HUDEP-2 (cell line): ENCODE results near the gene BAMBI.

Experiments used
- DNase-seq, 76 experiments: peaks; one replicate each; lab custom pipeline; 2025; ENCODE audit not compliant: unreplicated experiment in 76 of 76; lab: John Stamatoyannopoulos, UW

The BAMBI gene

GRCh38 chr10:28674782-28675181 is 2.5 kb upstream of the BAMBI start:
- DNase-seq: no peak

- DNase-seq: peak in 3 of 76 experiments; percentile 8 to 37 (median 27)
Observed at GRCh38 chr10:28676326-28676967, 874 bp upstream of the BAMBI start.

- DNase-seq: peak in 3 of 76 experiments; percentile 4 to 10 (median 10)
Observed at GRCh38 chr10:28677888-28678686, 766 bp downstream of the BAMBI start.

GRCh38 chr10:28678687-28679457 is 1.6 kb downstream of the BAMBI start:
- peak in 32 of 76 experiments; percentile 2 to 42 (median 10) for DNase-seq

GRCh38 chr10:28679581-28680357 is 2.4 kb downstream of the BAMBI start:
- no peak for DNase-seq

GRCh38 chr10:28680358-28680752 is 3.0 kb downstream of the BAMBI start:
- DNase-seq: no peak

- no peak for DNase-seq
Observed at GRCh38 chr10:28681291-28681763, 4.0 kb downstream of the BAMBI start.

GRCh38 chr10:28681928-28682750 is 4.8 kb downstream of the BAMBI start:
- DNase-seq: peak in 1 of 76 experiments; percentile 16

- no peak for DNase-seq
Observed at GRCh38 chr10:28684157-28684985, 7.0 kb downstream of the BAMBI start.

GRCh38 chr10:28684986-28685580 is 7.8 kb downstream of the BAMBI start:
- DNase-seq: no peak

- DNase-seq: no peak
Observed at GRCh38 chr10:28685717-28686116, 8.4 kb downstream of the BAMBI start.

- no peak for DNase-seq
Observed at GRCh38 chr10:28686835-28687682, 9.7 kb downstream of the BAMBI start.

GRCh38 chr10:28687683-28688001 is 10.3 kb downstream of the BAMBI start:
- DNase-seq: no peak

GRCh38 chr10:28690545-28690944 is 13.2 kb downstream of the BAMBI start:
- no peak for DNase-seq

- no peak for DNase-seq
Observed at GRCh38 chr10:28691187-28691694, 13.9 kb downstream of the BAMBI start.

GRCh38 chr10:28692050-28692449 is 14.7 kb downstream of the BAMBI start:
- no peak for DNase-seq

GRCh38 chr10:28694530-28694929 is 17.2 kb downstream of the BAMBI start:
- no peak for DNase-seq
